NCI-H1092 (cell line): Measurements from ENCODE around the gene RETREG1.
"Not testable (repeated sequence)": the region's sequence is repeated elsewhere in the genome, so short reads cannot be mapped to it uniquely, and the experiment has no call there.

Experiments used
- DNase-seq: peaks from one replicate; lab custom pipeline; 2025; lab: John Stamatoyannopoulos, UW

Gene RETREG1

GRCh38 chr5:16554110-16554509 lies 62.7 kb downstream of the RETREG1 start:
- DNase-seq: no peak

- DNase-seq: no peak
Measured at GRCh38 chr5:16552666-16553343, 64.0 kb downstream of the RETREG1 start.

GRCh38 chr5:16551628-16552027 lies 65.2 kb downstream of the RETREG1 start:
- DNase-seq: no peak

GRCh38 chr5:16550316-16550952 lies 66.4 kb downstream of the RETREG1 start:
- no peak for DNase-seq

GRCh38 chr5:16549491-16550206 lies 67.1 kb downstream of the RETREG1 start:
- no peak for DNase-seq

GRCh38 chr5:16548812-16549211 lies 68.0 kb downstream of the RETREG1 start:
- DNase-seq: no peak

- no peak for DNase-seq
Measured at GRCh38 chr5:16548115-16548514, 68.7 kb downstream of the RETREG1 start.

- DNase-seq: no peak
Measured at GRCh38 chr5:16547200-16547842, 69.5 kb downstream of the RETREG1 start.

GRCh38 chr5:16546732-16547131 lies 70.1 kb downstream of the RETREG1 start:
- no peak for DNase-seq

GRCh38 chr5:16544607-16545374 lies 72.0 kb downstream of the RETREG1 start:
- DNase-seq: no peak

- not testable (repeated sequence) for DNase-seq
Measured at GRCh38 chr5:16543206-16543605, 73.6 kb downstream of the RETREG1 start.

GRCh38 chr5:16542236-16542635 lies 74.6 kb downstream of the RETREG1 start:
- DNase-seq: no peak

- not testable (repeated sequence) for DNase-seq
Measured at GRCh38 chr5:16541592-16541991, 75.2 kb downstream of the RETREG1 start.

GRCh38 chr5:16540421-16540820 lies 76.4 kb downstream of the RETREG1 start:
- DNase-seq: no peak

GRCh38 chr5:16539169-16539666 lies 77.6 kb downstream of the RETREG1 start:
- DNase-seq: no peak

GRCh38 chr5:16538006-16538405 lies 78.8 kb downstream of the RETREG1 start:
- DNase-seq: no peak

- no peak for DNase-seq
Measured at GRCh38 chr5:16536818-16537217, 80.0 kb downstream of the RETREG1 start.

- no peak for DNase-seq
Measured at GRCh38 chr5:16536246-16536645, 80.6 kb downstream of the RETREG1 start.

- DNase-seq: no peak
Measured at GRCh38 chr5:16534280-16534679, 82.5 kb downstream of the RETREG1 start.

- no peak for DNase-seq
Measured at GRCh38 chr5:16531063-16531648, 85.6 kb downstream of the RETREG1 start.

GRCh38 chr5:16529306-16529705 lies 87.5 kb downstream of the RETREG1 start:
- no peak for DNase-seq
